Measurements from ENCODE around the gene AGMO.

The AGMO gene

DNA sequence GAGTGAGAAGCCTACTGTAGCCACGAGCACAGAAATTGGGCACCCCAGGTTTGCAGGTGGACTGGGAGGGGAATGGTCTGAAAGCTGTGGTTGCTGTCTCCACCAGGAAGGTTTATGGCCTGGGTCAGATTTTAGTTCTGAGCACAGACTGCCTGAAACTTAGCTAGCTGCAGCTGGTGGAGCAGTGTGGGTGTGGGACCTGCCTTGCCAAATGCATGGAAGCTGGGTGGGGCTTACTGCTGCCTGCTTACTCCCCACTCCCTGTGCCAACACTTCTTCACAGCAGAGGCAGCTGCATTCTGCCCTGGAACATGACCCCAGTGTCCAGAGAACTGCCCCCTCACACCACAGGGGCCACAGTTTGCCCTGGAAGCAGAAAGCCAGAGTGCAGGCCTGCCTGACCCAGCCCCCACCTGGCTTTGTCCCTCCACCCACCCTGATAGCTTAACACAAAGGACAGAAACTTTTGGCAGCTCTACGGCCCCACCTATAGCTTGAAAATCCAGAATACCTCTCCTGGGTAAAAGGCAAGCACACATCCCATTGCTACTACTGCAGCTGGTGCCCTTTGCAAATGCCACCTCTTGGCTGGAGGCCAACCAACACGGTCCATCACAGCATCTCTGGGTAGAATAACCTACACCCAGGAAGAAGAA lies 281.6 kb downstream of the AGMO start:
- H3K27ac Mint-ChIP-seq: no peak overlapping the region
- no peaks in the 10 kb centered on the region for H3K4me1 Mint-ChIP-seq
- H3K9me3 Mint-ChIP-seq: peaks cover 20 to 27% of the 10 kb centered on the region in 2 donors
- no peak for ATAC-seq
- no peaks in the 10 kb centered on the region for H3K27me3 Mint-ChIP-seq
- no peak for DNase-seq
- no peak overlapping the region for H3K4me3 Mint-ChIP-seq

DNA sequence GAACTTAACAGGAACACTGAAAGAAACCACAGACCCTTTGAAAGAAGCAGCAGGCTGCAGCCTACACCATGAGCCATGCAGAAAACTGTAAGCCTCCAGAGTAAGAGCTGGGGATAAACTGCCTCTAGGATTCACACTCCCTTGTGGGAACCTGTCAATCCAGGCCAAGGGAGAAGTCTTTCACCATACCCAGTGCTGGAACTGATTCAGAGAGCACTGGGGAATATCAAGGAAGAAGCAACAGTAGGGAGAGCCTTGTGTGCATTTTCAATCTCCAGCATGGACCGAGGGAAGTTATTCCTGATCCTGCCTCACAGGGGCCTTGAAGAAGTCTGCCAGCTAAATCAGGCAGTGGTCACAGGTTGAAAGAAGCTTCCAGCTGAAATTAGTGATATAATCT lies 282.2 kb downstream of the AGMO start:
- Mint-ChIP-seq H3K4me1 (no peaks in the 10 kb centered on the region), H3K27ac (no peak overlapping the region), H3K4me3 (no peak overlapping the region), H3K27me3 (no peaks in the 10 kb centered on the region), H3K9me3 (peaks cover 20 to 26% of the 10 kb centered on the region in 2 donors)
- DNase-seq (no peak), ATAC-seq (no peak)

DNA sequence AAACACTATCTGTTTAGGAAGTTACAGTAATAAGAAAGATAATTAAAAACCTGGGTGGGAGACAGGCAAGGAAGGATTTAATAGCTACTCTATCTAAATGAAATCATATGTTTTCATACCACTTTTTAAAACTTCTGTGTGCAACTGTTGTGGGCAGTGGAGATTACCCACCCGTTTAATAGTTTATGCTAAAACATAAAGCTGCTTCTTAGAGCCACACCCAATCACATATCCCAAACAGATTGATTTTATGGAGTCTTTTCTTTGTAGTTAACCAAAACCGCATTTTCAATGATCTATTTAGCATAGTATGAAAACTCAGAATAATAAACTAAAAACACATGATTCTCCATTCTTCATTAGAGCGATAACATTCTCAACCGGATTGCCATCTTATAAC lies 304.1 kb downstream of the AGMO start:
- ATAC-seq (no peak), DNase-seq (no peak)
- Mint-ChIP-seq H3K27ac (no peak overlapping the region), H3K4me1 (no peaks in the 10 kb centered on the region), H3K4me3 (no peak overlapping the region), H3K27me3 (no peaks in the 10 kb centered on the region), H3K9me3 (peaks cover 14 to 28% of the 10 kb centered on the region in 2 donors)

GRCh38 chr7:15252181-15252580 lies 309.6 kb downstream of the AGMO start:
- peaks cover 14 to 18% of the 10 kb centered on the region in 2 donors for H3K9me3 Mint-ChIP-seq
- H3K27ac Mint-ChIP-seq: no peak overlapping the region
- no peak for ATAC-seq
- H3K4me1 Mint-ChIP-seq: no peaks in the 10 kb centered on the region
- H3K4me3 Mint-ChIP-seq: no peak overlapping the region
- H3K27me3 Mint-ChIP-seq: no peaks in the 10 kb centered on the region
- DNase-seq: no peak

GRCh38 chr7:15248514-15248913 lies 313.3 kb downstream of the AGMO start:
- Mint-ChIP-seq H3K27me3 (no peaks in the 10 kb centered on the region), H3K4me1 (no peaks in the 10 kb centered on the region), H3K9me3 (peaks cover 14 to 23% of the 10 kb centered on the region in 2 donors), H3K27ac (no peak overlapping the region), H3K4me3 (no peak overlapping the region)
- ATAC-seq: no peak
- DNase-seq: no peak

GRCh38 chr7:15245831-15246230 lies 316.0 kb downstream of the AGMO start:
- peaks cover 7 to 17% of the 10 kb centered on the region in 2 donors for H3K9me3 Mint-ChIP-seq
- no peaks in the 10 kb centered on the region for H3K27me3 Mint-ChIP-seq
- ATAC-seq (no peak), DNase-seq (no peak)
- H3K4me1 Mint-ChIP-seq: no peaks in the 10 kb centered on the region
- H3K27ac Mint-ChIP-seq: no peak overlapping the region
- H3K4me3 Mint-ChIP-seq: no peak overlapping the region

- DNase-seq (no peak), ATAC-seq (no peak)
- no peaks in the 10 kb centered on the region for H3K27me3 Mint-ChIP-seq
- no peak overlapping the region for H3K27ac Mint-ChIP-seq
- H3K4me3 Mint-ChIP-seq: no peak overlapping the region
- H3K4me1 Mint-ChIP-seq: no peaks in the 10 kb centered on the region
- no peaks in the 10 kb centered on the region for H3K9me3 Mint-ChIP-seq
Observed at GRCh38 chr7:15239801-15240200, 322.0 kb downstream of the AGMO start.

DNA sequence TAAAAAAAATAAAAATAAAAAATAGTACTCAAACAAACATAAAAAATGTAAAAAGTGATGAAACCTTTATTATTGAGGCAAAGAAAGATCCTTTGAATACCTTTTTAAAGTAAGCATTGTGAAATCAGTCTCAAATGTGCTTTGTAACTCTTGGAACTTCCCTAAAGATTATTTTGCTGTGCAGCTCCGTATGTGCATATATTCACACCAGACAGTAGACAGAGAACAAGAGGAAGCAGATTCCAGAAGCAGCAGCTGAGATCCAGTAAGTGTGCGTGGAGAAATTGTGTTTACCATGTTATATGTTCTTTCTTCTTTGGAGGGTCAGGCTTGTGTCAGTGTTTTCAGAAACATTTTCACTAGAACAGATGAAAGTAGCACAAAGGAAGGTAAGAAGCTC lies 324.9 kb downstream of the AGMO start:
- ATAC-seq: no peak
- no peak overlapping the region for H3K4me3 Mint-ChIP-seq
- H3K9me3 Mint-ChIP-seq: peaks cover 12 to 16% of the 10 kb centered on the region in 2 donors
- no peaks in the 10 kb centered on the region for H3K27me3 Mint-ChIP-seq
- no peak for DNase-seq
- H3K27ac Mint-ChIP-seq: no peak overlapping the region
- H3K4me1 Mint-ChIP-seq: no peaks in the 10 kb centered on the region

GRCh38 chr7:15234431-15234830 lies 327.4 kb downstream of the AGMO start:
- Mint-ChIP-seq H3K27ac (no peak overlapping the region), H3K9me3 (peaks cover 18 to 24% of the 10 kb centered on the region in 2 donors), H3K4me3 (no peak overlapping the region), H3K4me1 (no peaks in the 10 kb centered on the region), H3K27me3 (no peaks in the 10 kb centered on the region)
- DNase-seq (no peak), ATAC-seq (no peak)

- no peak for DNase-seq
- no peak for ATAC-seq
- H3K27ac Mint-ChIP-seq: no peak overlapping the region
- peaks cover 25 to 33% of the 10 kb centered on the region in 2 donors for H3K9me3 Mint-ChIP-seq
- no peaks in the 10 kb centered on the region for H3K27me3 Mint-ChIP-seq
- H3K4me3 Mint-ChIP-seq: no peak overlapping the region
- no peaks in the 10 kb centered on the region for H3K4me1 Mint-ChIP-seq
Observed at GRCh38 chr7:15228831-15229230, 333.0 kb downstream of the AGMO start.

- no peak overlapping the region for H3K27ac Mint-ChIP-seq
- peaks cover 11 to 14% of the 10 kb centered on the region in 2 donors for H3K9me3 Mint-ChIP-seq
- no peaks in the 10 kb centered on the region for H3K4me1 Mint-ChIP-seq
Observed at GRCh38 chr7:15225981-15226380, 335.8 kb downstream of the AGMO start.

GRCh38 chr7:15219758-15220157 lies 342.1 kb downstream of the AGMO start:
- Mint-ChIP-seq H3K27ac (no peak overlapping the region), H3K4me3 (no peak overlapping the region), H3K4me1 (no peaks in the 10 kb centered on the region), H3K9me3 (no peaks in the 10 kb centered on the region), H3K27me3 (no peaks in the 10 kb centered on the region)
- ATAC-seq: no peak
- DNase-seq: no peak

More at GRCh38 chr7:15225981-15226380, 335.8 kb downstream of the AGMO start:
- no peak overlapping the region for H3K4me3 Mint-ChIP-seq
- no peaks in the 10 kb centered on the region for H3K27me3 Mint-ChIP-seq
- DNase-seq (no peak), ATAC-seq (no peak)

GRCh38 chr7:15218261-15218660 lies 343.6 kb downstream of the AGMO start:
- Mint-ChIP-seq H3K27ac (no peak overlapping the region), H3K27me3 (no peaks in the 10 kb centered on the region), H3K4me3 (no peak overlapping the region), H3K4me1 (no peaks in the 10 kb centered on the region), H3K9me3 (no peaks in the 10 kb centered on the region)
- ATAC-seq: no peak
- DNase-seq: no peak

GRCh38 chr7:15215616-15216015 lies 346.2 kb downstream of the AGMO start:
- ATAC-seq: no peak
- no peaks in the 10 kb centered on the region for H3K4me1 Mint-ChIP-seq
- no peaks in the 10 kb centered on the region for H3K9me3 Mint-ChIP-seq
- H3K4me3 Mint-ChIP-seq: no peak overlapping the region
- no peaks in the 10 kb centered on the region for H3K27me3 Mint-ChIP-seq
- H3K27ac Mint-ChIP-seq: no peak overlapping the region
- no peak for DNase-seq

DNA sequence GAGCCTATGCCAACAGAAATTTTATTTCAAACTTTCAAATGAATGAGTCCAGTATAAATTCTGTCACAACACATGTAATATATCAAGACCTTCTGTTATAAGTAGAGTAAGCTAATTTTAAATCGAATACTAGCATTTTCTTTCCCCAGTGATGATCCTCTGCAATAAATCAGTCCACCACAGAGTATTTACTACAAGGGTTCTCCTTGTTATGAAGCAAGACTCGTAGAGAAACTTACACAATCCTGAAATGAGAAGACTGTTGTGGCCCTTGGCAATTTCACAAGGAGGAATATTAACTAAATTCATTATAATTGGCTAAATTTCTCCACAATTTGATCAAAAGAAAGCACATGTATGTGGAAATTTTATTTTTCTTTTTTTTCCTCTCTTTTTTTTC lies 346.8 kb downstream of the AGMO start:
- Mint-ChIP-seq H3K9me3 (no peaks in the 10 kb centered on the region), H3K4me3 (no peak overlapping the region), H3K27ac (no peak overlapping the region), H3K4me1 (no peaks in the 10 kb centered on the region), H3K27me3 (no peaks in the 10 kb centered on the region)
- ATAC-seq (no peak), DNase-seq (no peak)

DNA sequence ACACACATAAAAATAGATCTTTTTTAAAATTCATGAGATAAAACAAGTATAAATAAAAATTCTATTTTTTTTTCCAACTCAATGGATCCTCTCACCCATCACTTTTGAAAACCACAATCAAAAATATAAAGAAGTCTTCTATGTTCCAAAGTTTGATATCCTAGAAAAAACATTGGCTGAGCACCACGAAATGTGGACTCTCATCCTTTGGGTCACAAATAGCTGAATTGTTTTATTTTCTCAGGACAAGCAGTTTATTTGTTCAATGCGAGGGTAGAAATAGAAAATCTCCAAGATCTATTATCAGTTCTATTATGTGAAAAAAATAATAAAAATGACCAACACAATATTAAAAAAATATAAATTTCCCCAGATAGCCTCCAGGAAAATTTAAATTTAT lies 348.7 kb downstream of the AGMO start:
- DNase-seq (no peak), ATAC-seq (no peak)
- no peaks in the 10 kb centered on the region for H3K27me3 Mint-ChIP-seq
- no peaks in the 10 kb centered on the region for H3K9me3 Mint-ChIP-seq
- H3K4me3 Mint-ChIP-seq: no peak overlapping the region
- H3K4me1 Mint-ChIP-seq: no peaks in the 10 kb centered on the region
- no peak overlapping the region for H3K27ac Mint-ChIP-seq

GRCh38 chr7:15209429-15209828 lies 352.4 kb downstream of the AGMO start:
- ATAC-seq: no peak
- Mint-ChIP-seq H3K4me3 (no peak overlapping the region), H3K27me3 (no peaks in the 10 kb centered on the region), H3K27ac (no peak overlapping the region), H3K4me1 (no peaks in the 10 kb centered on the region), H3K9me3 (no peaks in the 10 kb centered on the region)
- no peak for DNase-seq

Measured in stimulated activated naive CD8-positive, alpha-beta T cell treated with anti-CD3 and anti-CD28 coated beads, Interleukin-15, amount 100 ng/mL, for 72 hours (primary cell).